Mesothelial cell of epicardium (in vitro differentiated cells): ENCODE data around the gene SMTN. TPM values are rescaled to one million over a fixed set of nuclear protein-coding genes. Genes with fewer than 3 reads are reported as not detected.

Experiments
- DNase-seq, 2 experiments: peaks; one replicate each; pipeline ENCODE4 v3.0.0; 2021; ENCODE audit warnings: low spot score in 2 of 2; ENCODE audit not compliant: unreplicated experiment in 2 of 2
- H3K27ac Mint-ChIP-seq: 2 replicates; pipeline ENCODE4 v1.8.0; 2021; ENCODE audit warnings: mixed read lengths
- H3K27me3 Mint-ChIP-seq: 2 replicates; pipeline ENCODE4 v1.8.0; 2021; ENCODE audit warnings: low read depth, mixed read lengths
- H3K36me3 Mint-ChIP-seq: 2 replicates; pipeline ENCODE4 v1.8.0; 2021; ENCODE audit warnings: mixed read lengths
- H3K4me1 Mint-ChIP-seq: 2 replicates; pipeline ENCODE4 v1.8.0; 2021; ENCODE audit warnings: mixed read lengths
- H3K4me3 Mint-ChIP-seq: 2 replicates; pipeline ENCODE4 v1.8.0; 2021; ENCODE audit warnings: mild to moderate bottlenecking, moderate library complexity, mixed read lengths
- H3K9me3 Mint-ChIP-seq: 2 replicates; pipeline ENCODE4 v1.8.0; 2021; ENCODE audit warnings: mixed read lengths
- total RNA-seq: library from RNA; stranded (reverse); gene quantifications from 3 replicates; pipeline ENCODE4 v1.2.1, GENCODE V29; 2021
- TF ChIP-seq, protein P1 (sequence below): fragments of 200-600 bp; sonication (generic); IDR thresholded peaks from one replicate; pipeline ENCODE4 v1.5.0; 2021; ENCODE audit warnings: antibody characterized with exemption; ENCODE audit not compliant: unreplicated experiment

Gene SMTN
- total RNA-seq, 1 donor from 2014 or later = 67.0 TPM

- no peak overlapping the region for H3K27ac Mint-ChIP-seq
Measured at GRCh38 chr22:31144223-31144622, 63.1 kb downstream of the SMTN start.

DNA sequence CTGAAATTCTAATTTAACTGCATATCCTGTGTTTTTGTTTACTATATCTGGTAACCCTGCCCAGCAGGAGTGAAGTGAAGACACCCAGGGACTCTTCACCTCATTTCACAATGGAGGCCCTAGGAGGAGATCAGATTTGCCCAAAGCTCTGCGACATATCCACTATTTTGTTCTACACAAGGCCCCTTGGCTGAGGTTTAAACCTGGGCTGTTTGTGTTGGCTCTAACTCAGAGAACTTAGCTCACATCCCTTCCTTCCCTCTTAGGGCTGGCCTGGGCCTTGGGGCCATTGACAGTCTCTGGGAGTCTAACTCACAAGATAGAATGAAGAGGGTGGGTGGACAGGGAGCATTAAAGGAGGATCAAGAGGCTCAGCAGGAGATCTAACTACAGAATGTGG lies 67.4 kb downstream of the SMTN start:
- DNase-seq = no peak
- peak overlapping the region; percentile 51 for H3K27ac Mint-ChIP-seq
- H3K9me3 Mint-ChIP-seq = peaks cover 13% of the 10 kb centered on the region
- H3K4me1 Mint-ChIP-seq = peaks cover 22% of the 10 kb centered on the region
- H3K27me3 Mint-ChIP-seq = no peaks in the 10 kb centered on the region
- H3K36me3 Mint-ChIP-seq = peaks cover 5% of the 10 kb centered on the region
- H3K4me3 Mint-ChIP-seq = no peak overlapping the region
- TF ChIP-seq, protein P1, sequence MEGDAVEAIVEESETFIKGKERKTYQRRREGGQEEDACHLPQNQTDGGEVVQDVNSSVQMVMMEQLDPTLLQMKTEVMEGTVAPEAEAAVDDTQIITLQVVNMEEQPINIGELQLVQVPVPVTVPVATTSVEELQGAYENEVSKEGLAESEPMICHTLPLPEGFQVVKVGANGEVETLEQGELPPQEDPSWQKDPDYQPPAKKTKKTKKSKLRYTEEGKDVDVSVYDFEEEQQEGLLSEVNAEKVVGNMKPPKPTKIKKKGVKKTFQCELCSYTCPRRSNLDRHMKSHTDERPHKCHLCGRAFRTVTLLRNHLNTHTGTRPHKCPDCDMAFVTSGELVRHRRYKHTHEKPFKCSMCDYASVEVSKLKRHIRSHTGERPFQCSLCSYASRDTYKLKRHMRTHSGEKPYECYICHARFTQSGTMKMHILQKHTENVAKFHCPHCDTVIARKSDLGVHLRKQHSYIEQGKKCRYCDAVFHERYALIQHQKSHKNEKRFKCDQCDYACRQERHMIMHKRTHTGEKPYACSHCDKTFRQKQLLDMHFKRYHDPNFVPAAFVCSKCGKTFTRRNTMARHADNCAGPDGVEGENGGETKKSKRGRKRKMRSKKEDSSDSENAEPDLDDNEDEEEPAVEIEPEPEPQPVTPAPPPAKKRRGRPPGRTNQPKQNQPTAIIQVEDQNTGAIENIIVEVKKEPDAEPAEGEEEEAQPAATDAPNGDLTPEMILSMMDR = no peak

More at GRCh38 chr22:31144223-31144622, 63.1 kb downstream of the SMTN start:
- H3K27me3 Mint-ChIP-seq = peaks cover 18% of the 10 kb centered on the region
- H3K36me3 Mint-ChIP-seq = peaks cover 5% of the 10 kb centered on the region
- TF ChIP-seq, protein P1 = no peak
- H3K4me1 Mint-ChIP-seq = peaks cover 8% of the 10 kb centered on the region
- DNase-seq = no peak
- H3K4me3 Mint-ChIP-seq = no peak overlapping the region
- peaks cover 13% of the 10 kb centered on the region for H3K9me3 Mint-ChIP-seq

DNA sequence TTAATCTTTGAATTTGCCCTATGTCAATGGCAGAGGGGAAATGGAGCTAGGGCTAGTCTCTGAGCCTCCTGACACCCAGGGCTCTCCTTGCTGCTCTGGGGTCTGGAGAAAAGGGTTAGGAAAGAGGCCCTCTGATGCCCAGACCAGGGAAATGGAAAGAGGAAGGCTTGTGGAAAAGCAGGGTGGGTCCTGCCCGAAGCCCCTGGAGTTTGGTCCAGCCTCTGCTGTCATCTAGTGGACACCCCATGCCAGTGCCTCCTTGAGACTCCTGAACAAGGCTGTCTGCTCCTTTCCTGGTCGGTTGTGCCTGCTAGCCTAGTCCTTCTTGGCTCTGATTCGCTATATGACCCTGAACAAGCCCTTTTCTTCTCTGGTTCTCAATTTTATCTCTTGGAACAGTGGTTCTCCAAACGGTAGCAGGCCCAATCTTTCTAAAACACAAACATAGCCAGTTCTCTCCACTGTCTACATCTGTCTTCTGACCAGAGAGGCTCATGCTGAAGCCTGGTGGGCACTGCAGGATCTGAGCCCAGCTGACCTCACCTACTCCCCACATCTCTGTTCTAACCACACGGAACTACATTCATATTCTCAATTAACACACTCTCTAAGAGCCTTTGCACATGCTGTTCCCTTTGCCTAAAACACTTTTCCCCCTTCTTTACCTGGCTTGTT lies 68.0 kb downstream of the SMTN start:
- H3K4me3 Mint-ChIP-seq = no peak overlapping the region
- TF ChIP-seq, protein P1 = no peak
- no peaks in the 10 kb centered on the region for H3K27me3 Mint-ChIP-seq
- peak in 1 of 2 experiments; percentile 62 for DNase-seq
- no peak overlapping the region for H3K27ac Mint-ChIP-seq
- peaks cover 22% of the 10 kb centered on the region for H3K4me1 Mint-ChIP-seq
- peaks cover 5% of the 10 kb centered on the region for H3K36me3 Mint-ChIP-seq
- peaks cover 13% of the 10 kb centered on the region for H3K9me3 Mint-ChIP-seq

DNA sequence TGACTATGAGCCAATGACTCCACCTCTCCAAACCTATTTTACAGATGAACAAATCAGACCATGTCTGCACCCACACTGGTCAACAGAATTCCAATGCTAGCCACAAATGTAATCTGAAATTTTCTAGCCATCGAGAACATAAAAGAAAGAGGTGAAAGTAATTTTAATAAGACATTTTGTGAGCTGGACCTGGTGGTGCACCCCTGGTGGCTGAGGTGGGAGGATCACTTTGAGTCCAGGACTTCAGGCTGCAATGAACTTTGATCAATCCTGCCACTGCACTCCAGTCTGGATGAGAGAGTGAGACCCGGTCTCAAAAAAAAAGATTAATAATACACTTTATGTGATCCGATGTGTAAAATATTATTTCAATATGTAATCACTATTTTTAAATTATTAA lies 69.5 kb downstream of the SMTN start:
- no peak for DNase-seq
- Mint-ChIP-seq H3K4me1 (peaks cover 25% of the 10 kb centered on the region), H3K36me3 (peaks cover 5% of the 10 kb centered on the region), H3K27ac (no peak overlapping the region), H3K4me3 (no peak overlapping the region), H3K27me3 (no peaks in the 10 kb centered on the region), H3K9me3 (peaks cover 8% of the 10 kb centered on the region)
- TF ChIP-seq, protein P1 = peak; percentile 56

- Mint-ChIP-seq H3K9me3 (peaks cover 8% of the 10 kb centered on the region), H3K4me1 (peaks cover 26% of the 10 kb centered on the region), H3K27me3 (no peaks in the 10 kb centered on the region), H3K4me3 (no peak overlapping the region), H3K27ac (no peak overlapping the region), H3K36me3 (peaks cover 2% of the 10 kb centered on the region)
- no peak for DNase-seq
- TF ChIP-seq, protein P1 = no peak
Measured at GRCh38 chr22:31151872-31152271, 70.8 kb downstream of the SMTN start.
